Skeletal muscle satellite cell (primary cell): ENCODE results near the gene GZMM. TPM values are rescaled to one million over a fixed set of nuclear protein-coding genes. Genes with fewer than 3 reads are reported as not detected.

Experiments
- H3K27me3 ChIP-seq: 2 replicates; pipeline ENCODE4 v1.7.0; 2013; ENCODE audit warnings: low read length; ENCODE audit not compliant: control insufficient read depth, insufficient read depth
- H3K36me3 ChIP-seq: 2 replicates; pipeline ENCODE4 v1.7.0; 2013; ENCODE audit warnings: mild to moderate bottlenecking, control low read depth, low read length; ENCODE audit not compliant: insufficient read depth
- H3K4me1 ChIP-seq: 2 replicates; pipeline ENCODE4 v1.7.0; 2013; ENCODE audit warnings: low read length; ENCODE audit not compliant: control insufficient read depth, insufficient read depth
- H3K4me2 ChIP-seq: 2 replicates; pipeline ENCODE4 v1.7.0; 2013; ENCODE audit warnings: mild to moderate bottlenecking, low read length
- H3K4me3 ChIP-seq: 2 replicates; pipeline ENCODE4 v1.7.0; 2013; ENCODE audit warnings: low read length
- H3K9ac ChIP-seq: 2 replicates; pipeline ENCODE4 v1.7.0; 2013; ENCODE audit warnings: mild to moderate bottlenecking, low read depth, low read length, moderate library complexity
- H3K9me3 ChIP-seq: replicated peaks from 2 replicates; pipeline ENCODE4 v1.7.0; 2013; ENCODE audit warnings: mild to moderate bottlenecking, control low read depth, low read length
- total RNA-seq: library from RNA; depleted of rRNA; stranded (reverse); fragments of >200 nt; gene quantifications from 2 replicates; pipeline ENCODE4 v1.2.3, GENCODE V29; 2012; rRNA removed

Gene GZMM
- total RNA-seq: 0.22 TPM in 1 of 2 replicates, not detected in the other

DNA sequence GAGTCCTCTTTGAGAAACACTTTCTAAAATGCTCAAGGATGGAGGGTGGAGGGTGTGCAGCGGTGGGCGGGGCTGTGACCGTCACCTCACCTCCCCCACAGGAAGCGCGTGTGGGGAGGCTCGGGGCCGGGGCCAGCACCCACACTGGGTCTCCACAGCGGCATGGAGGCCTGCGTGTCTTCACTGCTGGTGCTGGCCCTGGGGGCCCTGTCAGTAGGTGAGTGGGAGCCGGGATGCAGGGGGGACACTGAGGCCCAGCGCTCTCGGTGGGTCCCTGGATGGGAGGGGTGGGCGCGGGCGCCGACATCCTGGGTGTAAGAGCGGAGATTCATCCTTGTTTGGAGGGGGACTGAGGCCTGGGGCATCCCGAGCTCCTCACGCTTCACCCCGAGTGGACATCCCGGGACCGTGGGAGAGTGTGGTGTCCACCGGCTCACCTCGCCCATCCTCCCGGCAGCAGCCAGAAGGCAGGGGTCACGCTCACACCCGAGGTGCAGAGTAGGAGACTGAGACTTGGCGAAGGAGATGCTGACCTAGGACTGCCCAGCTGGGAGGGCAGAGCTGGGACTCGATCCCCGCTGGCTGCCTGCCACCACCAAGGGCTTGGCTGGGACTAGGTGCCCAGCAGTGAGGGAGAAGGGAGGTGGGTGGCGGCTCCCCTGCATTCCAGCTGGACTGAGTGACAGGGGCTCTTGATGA lies at the start of gene GZMM:
GZMM (plus strand) TSS at position 144 of the 699 bp plus-strand sequence; CDS start at position 163, 19 bp downstream.
- no peaks in the 10 kb centered on the region for H3K9me3 ChIP-seq
- H3K4me3 ChIP-seq: no peak within 1 kb of the TSS
- no peaks in the 10 kb centered on the region for H3K4me1 ChIP-seq
- H3K9ac ChIP-seq: no peak within 1 kb of the TSS
- no peaks in the 10 kb centered on the region for H3K27me3 ChIP-seq
- no peak within 1 kb of the TSS for H3K4me2 ChIP-seq
- peaks cover 20% of the 10 kb centered on the region for H3K36me3 ChIP-seq

DNA sequence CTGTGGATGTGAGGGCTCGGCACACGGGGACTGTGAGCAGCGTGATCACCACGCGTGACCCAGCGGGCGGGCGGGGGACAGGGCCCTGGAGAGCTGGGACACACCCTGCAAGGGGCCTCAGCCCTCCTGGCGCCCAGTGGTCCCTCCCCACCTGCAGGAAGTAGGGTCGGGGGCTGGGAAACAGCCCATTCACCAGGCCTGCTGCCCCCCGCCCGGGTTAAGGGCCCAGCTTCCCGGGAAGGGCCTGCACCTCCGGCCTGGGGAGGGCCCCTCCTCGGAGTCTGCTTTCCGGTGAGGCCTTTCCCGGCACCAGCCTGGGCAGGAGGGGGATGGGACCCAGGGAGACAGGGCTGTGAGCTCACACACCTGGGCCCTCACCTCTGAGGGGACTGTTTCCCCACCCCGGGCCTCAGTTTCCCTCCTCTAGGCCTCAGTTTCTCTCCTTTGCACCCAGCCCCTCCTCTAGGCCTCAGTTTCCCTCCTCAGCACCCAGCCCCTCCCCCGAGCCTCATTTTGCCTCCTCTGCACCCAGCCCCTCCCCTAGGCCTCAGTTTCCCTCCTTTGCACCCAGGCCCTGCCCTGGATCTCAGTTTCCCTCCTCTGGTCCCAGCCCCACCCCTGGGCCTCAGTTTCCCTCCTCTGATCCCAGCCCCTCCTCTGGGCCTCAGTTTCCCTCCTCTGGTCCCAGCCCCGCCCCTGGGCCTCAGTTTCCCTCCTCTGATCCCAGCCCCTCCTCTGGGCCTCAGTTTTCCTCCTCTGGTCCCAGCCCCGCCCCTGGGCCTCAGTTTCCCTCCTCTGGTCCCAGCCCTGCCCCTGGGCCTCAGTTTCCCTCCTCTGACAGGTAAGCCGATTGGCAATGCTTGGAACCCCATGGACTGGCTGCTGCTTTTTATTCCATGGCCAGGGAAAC lies 49.4 kb upstream of the GZMM start:
- Histone ChIP-seq H3K27me3 (peaks cover 19% of the 10 kb centered on the region), H3K4me3 (no peak overlapping the region), H3K4me1 (peaks cover 7% of the 10 kb centered on the region), H3K9me3 (no peaks in the 10 kb centered on the region), H3K9ac (no peak overlapping the region), H3K4me2 (no peak overlapping the region), H3K36me3 (no peaks in the 10 kb centered on the region)

DNA sequence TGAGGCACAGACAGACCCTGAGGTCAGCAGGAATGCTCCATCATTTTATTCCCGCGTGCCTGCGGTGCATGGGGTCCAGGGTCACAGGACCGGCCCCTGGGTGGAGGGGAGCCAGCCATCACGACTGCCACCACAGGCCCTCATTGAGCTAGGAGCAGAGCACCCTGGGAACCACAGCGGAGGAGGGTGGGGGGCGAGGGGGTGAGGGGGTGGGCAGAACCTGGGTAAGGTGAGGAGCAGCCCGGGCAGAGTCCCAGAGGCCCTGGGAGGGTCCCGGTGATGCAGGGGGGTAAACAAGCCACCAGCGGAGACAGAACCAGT lies 48.8 kb upstream of the GZMM start:
- Histone ChIP-seq H3K4me1 (peaks cover under 1% of the 10 kb centered on the region), H3K4me2 (no peak overlapping the region), H3K27me3 (peaks cover 19% of the 10 kb centered on the region), H3K9me3 (no peaks in the 10 kb centered on the region), H3K9ac (no peak overlapping the region), H3K4me3 (no peak overlapping the region), H3K36me3 (no peaks in the 10 kb centered on the region)

DNA sequence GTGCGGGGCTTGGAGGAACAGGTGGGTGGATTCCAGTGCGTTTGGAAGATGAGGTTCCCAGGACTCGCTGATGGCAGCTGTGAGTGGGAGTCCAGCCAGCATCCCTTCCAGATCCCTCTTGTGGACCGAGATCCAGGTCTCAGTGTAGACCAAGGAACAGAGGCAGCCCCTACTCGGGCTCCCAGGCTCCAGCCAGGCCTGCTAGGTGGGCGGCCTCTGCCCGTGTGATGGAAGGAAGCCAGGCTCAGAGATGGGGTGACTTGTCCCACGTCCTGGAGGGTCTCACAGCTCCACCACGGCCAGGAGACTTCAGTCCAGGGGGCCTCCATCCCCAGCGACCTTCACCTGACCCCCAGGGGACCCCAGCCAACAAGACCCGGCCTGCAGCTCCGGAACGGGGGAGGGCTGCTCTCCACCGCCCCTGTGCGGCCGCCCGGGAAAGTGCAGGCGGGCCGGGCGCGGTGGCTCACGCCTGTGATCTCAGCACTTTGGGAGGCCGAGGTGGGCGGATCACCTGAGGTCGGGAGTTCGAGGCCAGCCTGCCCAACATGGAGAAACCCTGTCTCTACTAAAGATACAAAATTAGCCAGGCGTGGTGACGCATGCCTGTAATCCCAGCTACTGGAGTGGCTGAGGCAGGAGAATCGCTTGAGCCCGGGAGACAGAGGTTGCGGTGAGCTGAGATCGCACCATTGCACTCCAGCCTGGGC lies 48.3 kb upstream of the GZMM start:
- Histone ChIP-seq H3K9me3 (no peaks in the 10 kb centered on the region), H3K4me2 (no peak overlapping the region), H3K4me3 (no peak overlapping the region), H3K4me1 (no peaks in the 10 kb centered on the region), H3K27me3 (peaks cover 19% of the 10 kb centered on the region), H3K36me3 (no peaks in the 10 kb centered on the region), H3K9ac (no peak overlapping the region)

DNA sequence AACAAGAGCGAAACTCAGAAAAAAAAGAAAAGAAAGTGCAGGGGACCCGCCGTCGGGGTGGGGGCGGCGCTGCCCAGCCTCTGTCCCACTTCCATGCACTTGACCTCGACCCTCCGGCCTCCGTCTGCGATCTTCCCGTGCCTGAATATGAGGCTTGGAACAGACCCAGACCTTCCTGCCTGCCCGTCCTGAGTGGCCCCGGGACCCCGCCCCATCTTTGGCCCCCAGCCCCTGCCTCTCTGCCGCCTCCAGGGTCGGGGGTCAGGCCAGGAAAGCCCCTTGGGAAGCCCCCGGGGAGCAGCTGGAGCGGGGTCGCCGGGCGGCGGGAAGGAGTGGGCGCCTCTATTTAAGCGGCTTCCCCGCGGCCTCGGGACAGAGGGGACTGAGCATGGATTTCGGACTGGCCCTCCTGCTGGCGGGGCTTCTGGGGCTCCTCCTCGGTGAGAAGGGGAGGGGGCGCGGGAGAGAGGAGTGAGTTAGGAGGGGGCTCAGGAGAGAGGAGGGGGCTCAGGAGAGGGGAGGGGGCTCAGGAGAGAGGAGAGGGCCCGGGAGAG lies 47.7 kb upstream of the GZMM start, which contains the start of gene MADCAM1:
MADCAM1 (plus strand) TSS at position 375 of the 554 bp plus-strand sequence; CDS start at position 389, 14 bp downstream.
- Histone ChIP-seq H3K9me3 (no peaks in the 10 kb centered on the region), H3K9ac (no peak within 1 kb of the TSS), H3K27me3 (peaks cover 19% of the 10 kb centered on the region)

DNA sequence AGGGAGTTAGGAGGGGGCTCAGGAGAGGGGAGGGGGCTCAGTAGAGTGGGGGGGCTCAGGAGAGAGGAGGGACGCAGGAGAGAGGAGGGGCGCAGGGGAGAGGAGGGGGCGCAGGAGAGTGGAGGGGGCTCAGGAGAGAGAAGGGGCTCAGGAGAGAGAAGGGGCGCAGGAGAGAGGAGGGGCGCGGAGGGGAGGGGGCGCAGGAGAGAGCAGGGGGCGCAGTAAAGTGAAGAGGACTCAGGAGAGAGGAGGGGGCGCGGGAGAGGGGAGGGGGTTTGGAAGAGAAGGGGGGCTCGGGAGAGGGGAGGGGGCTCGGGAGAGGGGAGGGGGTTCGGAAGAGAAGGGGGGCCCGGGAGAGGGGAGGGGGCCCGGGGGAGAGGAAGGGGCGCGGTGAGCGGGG lies 46.9 kb upstream of the GZMM start:
- no peaks in the 10 kb centered on the region for H3K36me3 ChIP-seq
- no peak overlapping the region for H3K9ac ChIP-seq
- no peaks in the 10 kb centered on the region for H3K4me1 ChIP-seq
- H3K27me3 ChIP-seq: peaks cover 19% of the 10 kb centered on the region
- no peak overlapping the region for H3K4me3 ChIP-seq
- no peaks in the 10 kb centered on the region for H3K9me3 ChIP-seq
- no peak overlapping the region for H3K4me2 ChIP-seq

More for the DNA sequence above, 47.7 kb upstream of the GZMM start, which contains the start of gene MADCAM1:
- no peak within 1 kb of the TSS for H3K4me2 ChIP-seq
- H3K4me3 ChIP-seq: no peak within 1 kb of the TSS
- no peaks in the 10 kb centered on the region for H3K36me3 ChIP-seq
- H3K4me1 ChIP-seq: no peaks in the 10 kb centered on the region

DNA sequence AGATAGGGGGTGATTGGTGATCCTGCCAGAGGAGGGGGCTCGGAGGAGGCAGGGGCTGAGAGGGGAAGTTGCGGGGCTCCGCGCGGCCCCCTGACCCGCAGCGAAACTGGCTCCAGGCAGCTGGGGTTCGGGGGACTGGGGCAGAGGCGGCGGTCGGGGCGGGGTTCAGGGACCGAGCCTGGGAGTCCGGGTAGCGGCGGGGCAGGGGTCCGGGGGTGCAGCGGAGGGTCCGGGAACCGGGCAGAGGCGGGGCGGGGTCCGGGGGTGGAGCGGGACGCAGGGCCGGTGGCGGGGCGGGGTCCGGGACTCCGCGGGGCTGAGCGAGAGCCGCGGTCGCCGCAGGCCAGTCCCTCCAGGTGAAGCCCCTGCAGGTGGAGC lies 46.4 kb upstream of the GZMM start:
- H3K4me2 ChIP-seq: peak overlapping the region; percentile 15
- peaks cover 19% of the 10 kb centered on the region for H3K27me3 ChIP-seq
- H3K36me3 ChIP-seq: no peaks in the 10 kb centered on the region
- no peak overlapping the region for H3K4me3 ChIP-seq
- no peak overlapping the region for H3K9ac ChIP-seq
- H3K9me3 ChIP-seq: no peaks in the 10 kb centered on the region
- H3K4me1 ChIP-seq: no peaks in the 10 kb centered on the region

DNA sequence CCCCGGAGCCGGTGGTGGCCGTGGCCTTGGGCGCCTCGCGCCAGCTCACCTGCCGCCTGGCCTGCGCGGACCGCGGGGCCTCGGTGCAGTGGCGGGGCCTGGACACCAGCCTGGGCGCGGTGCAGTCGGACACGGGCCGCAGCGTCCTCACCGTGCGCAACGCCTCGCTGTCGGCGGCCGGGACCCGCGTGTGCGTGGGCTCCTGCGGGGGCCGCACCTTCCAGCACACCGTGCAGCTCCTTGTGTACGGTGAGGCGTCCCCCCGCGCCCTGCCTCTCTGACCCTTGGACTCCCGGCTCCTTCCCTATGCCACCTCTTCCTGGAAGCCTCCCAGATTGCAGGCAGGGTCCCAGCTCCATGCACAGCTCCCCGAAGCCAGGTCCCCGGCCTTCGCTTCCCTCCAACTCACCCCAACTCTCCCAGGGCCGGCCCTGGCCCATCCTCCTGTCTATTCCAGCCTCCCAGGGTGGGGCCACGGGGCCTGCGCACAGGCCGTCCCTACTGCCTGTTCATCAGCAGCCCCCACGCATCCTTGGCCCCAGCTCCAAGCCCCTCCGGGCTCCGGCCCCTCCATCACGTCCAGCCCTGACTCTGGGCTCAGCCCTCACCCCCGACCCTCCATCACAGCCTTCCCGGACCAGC lies 45.9 kb upstream of the GZMM start:
- H3K9me3 ChIP-seq: no peaks in the 10 kb centered on the region
- H3K36me3 ChIP-seq: no peaks in the 10 kb centered on the region
- H3K9ac ChIP-seq: no peak overlapping the region
- H3K4me1 ChIP-seq: no peaks in the 10 kb centered on the region
- peak overlapping the region; percentile 15 for H3K4me2 ChIP-seq
- H3K4me3 ChIP-seq: no peak overlapping the region
- peaks cover 19% of the 10 kb centered on the region for H3K27me3 ChIP-seq

DNA sequence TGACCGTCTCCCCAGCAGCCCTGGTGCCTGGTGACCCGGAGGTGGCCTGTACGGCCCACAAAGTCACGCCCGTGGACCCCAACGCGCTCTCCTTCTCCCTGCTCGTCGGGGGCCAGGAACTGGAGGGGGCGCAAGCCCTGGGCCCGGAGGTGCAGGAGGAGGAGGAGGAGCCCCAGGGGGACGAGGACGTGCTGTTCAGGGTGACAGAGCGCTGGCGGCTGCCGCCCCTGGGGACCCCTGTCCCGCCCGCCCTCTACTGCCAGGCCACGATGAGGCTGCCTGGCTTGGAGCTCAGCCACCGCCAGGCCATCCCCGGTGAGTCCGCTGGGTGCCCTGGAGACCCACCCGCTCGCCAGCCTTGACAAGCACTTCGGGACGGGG lies 45.4 kb upstream of the GZMM start:
- Histone ChIP-seq H3K27me3 (peaks cover 19% of the 10 kb centered on the region), H3K9ac (no peak overlapping the region), H3K36me3 (no peaks in the 10 kb centered on the region), H3K9me3 (no peaks in the 10 kb centered on the region), H3K4me1 (no peaks in the 10 kb centered on the region), H3K4me2 (no peak overlapping the region), H3K4me3 (no peak overlapping the region)

DNA sequence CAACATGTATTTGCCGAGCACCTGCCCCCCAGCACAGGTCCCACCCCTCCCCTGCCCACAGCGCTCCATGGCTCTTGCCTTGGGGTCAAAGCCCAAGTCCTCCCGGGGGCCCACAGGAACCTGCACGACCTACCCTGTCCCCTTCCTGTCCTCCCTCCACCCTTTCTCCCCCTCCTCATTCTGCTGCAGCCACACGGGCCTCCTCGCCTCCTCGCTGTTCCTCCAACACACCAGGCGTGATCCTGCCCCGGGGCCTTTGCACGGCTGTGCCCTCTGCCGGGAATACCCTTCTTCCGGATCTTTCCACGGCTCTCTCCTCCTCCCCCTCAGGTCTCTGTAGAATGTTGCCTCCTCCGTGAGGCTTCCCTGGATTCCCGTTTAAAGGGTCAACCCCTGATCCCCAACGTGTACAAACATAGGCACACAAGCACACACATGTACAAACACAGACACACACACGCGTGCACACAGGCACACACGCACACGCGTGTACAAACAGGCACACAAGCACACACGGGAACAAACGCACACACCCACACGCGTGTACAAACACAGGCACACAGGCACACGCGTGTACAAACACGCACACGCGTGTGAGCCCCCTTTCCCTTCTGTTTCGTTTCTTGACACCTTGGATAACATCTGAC lies 44.8 kb upstream of the GZMM start:
- H3K4me3 ChIP-seq: no peak overlapping the region

More for the DNA sequence above, 44.8 kb upstream of the GZMM start:
- no peaks in the 10 kb centered on the region for H3K36me3 ChIP-seq
- peaks cover 19% of the 10 kb centered on the region for H3K27me3 ChIP-seq
- H3K9me3 ChIP-seq: no peaks in the 10 kb centered on the region
- H3K4me1 ChIP-seq: no peaks in the 10 kb centered on the region
- no peak overlapping the region for H3K4me2 ChIP-seq
- H3K9ac ChIP-seq: no peak overlapping the region
